NCI-H2107 treated with DMSO at 0.1 percent for 48 hours (cell line): ENCODE results near the gene EVC2.

Source experiments
- DNase-seq: peaks from one replicate; lab custom pipeline; 2025; ENCODE audit not compliant: unreplicated experiment; lab: John Stamatoyannopoulos, UW

The EVC2 gene

DNA sequence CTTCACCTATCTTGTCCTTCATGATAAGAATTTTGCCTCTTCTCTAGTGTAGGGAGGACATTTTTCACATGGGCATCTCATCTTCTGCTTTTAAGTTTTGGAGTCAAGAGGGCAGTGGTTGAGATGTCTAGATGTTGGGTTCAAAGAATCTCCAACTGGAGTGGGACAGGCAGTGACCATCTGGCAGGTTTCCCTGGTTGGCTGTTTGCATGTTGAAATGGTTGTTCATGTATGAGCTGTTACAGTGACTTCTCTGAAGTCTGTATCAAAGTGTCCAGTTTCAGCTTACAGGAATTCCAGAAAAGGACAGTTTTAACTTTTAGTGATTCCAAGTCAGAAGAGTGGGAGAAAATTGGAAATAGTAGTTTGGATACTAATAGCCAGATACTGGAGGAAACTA lies 192.7 kb downstream of the EVC2 start:
- DNase-seq: no peak
